B cell (primary cell): ENCODE results near the gene SLC38A10.

Experiments used
- CTCF ChIP-seq: fragments of 200-600 bp; IDR thresholded peaks from one replicate; pipeline ENCODE4 v1.8.0; 2022; ENCODE audit warnings: antibody characterized with exemption, mild to moderate bottlenecking
- EZH2 ChIP-seq: IDR thresholded peaks from 2 replicates; pipeline ENCODE4 v1.6.1; 2012; ENCODE audit warnings: borderline replicate concordance, low read depth, mild to moderate bottlenecking, moderate library complexity, low read length; ENCODE audit not compliant: insufficient read depth, poor library complexity, severe bottlenecking

- TF ChIP-seq CTCF (no peak), EZH2 (no peak)
Measured at GRCh38 chr17:81261096-81261495, 34.0 kb downstream of the SLC38A10 start.
